ENCODE results near the gene A2M.

A2M gene

GRCh38 chr12:9113296-9113986 lies 2.3 kb downstream of the A2M start:
- no peak for TF ChIP-seq CTCF (IDR thresholded peaks at IDR 0.05; ENCODE audit: borderline replicate concordance, control extremely low read depth, extremely low read depth, insufficient read depth, missing control alignments)
- in situ Hi-C loops (cut with MboI; ENCODE audit: low sequenced_read_pairs, unreplicated experiment): no loop called here
- DNase-seq (ENCODE audit: low spot score): no peak

- no peak for DNase-seq (ENCODE audit: low spot score)
- TF ChIP-seq CTCF (IDR thresholded peaks at IDR 0.05; ENCODE audit: borderline replicate concordance, control extremely low read depth, extremely low read depth, insufficient read depth, missing control alignments): no peak
- in situ Hi-C loops (cut with MboI; ENCODE audit: low sequenced_read_pairs, unreplicated experiment): no loop called here
Measured at GRCh38 chr12:9112076-9112853, 3.5 kb downstream of the A2M start.

DNA sequence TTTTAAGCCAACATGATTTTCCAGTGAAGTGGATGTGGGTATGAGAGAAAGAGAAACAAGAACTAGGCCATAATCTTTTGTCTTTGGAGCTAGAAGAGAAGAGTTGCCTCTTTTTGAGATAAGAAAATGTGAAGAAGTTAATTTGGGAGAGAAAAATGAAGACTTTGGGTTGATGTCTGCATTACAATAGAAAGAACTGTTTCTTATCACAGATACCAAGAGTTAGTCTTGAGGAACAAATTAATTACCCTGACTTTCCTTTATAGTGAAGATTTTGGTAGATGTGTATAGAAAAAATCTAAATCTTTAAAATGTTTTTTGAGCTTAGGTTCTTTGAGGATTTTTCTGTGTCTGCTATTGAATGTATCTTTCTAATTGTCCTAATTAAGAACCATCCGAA lies 4.2 kb downstream of the A2M start:
- no peak for DNase-seq (ENCODE audit: low spot score)
- no peak for TF ChIP-seq CTCF (IDR thresholded peaks at IDR 0.05; ENCODE audit: borderline replicate concordance, control extremely low read depth, extremely low read depth, insufficient read depth, missing control alignments)
- in situ Hi-C loops (cut with MboI; ENCODE audit: low sequenced_read_pairs, unreplicated experiment): no loop called here

DNA sequence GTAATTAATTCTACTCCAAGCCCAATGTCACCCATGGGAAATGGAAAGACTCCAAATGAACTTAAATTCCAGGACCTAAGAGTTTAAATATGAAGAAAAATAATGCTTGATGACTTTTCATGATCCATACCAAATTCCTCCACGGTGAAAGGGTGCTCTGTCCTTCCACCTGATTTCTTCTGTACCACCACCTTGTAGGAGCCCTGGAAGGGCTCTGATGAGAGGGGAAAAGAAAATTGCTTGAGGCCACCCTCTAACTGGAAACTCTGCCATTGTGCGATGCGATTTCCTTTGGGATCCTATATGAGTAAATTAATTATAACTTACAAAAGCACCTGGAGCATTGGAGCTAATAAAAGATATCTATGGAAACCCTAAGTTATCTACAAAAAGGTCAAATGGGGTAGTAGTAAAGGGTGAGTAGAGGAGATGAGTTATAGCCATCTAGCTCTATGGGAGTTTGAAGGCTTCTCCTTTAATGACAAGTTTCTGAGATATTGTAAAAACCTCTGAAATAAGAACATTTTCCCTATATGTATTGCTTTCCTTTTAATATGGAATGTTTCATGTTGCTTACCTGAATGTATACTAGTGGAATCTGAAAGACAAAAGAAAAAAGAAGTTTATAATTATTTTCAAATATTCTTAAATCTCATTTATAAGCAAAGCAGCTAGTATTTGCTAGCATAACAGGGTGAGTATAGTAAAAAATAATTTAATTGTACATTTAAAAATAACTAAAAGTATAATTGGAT lies 5.8 kb downstream of the A2M start:
- in situ Hi-C loops (cut with MboI; ENCODE audit: low sequenced_read_pairs, unreplicated experiment): no loop called here

DNA sequence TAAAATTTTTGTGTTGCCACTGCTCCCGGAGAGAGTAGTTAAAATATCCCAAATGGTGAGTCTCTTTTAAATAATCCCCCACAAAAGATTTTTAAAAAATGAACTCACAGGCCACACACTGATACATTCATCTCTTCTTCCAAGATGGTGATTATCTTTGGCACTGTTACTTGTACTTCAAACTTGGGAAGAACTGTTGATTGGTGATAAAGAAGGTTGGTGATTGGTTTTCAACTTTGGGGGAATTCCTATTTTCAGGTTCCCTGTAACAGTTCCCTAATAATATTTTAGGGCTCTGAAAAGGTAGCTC lies 6.6 kb downstream of the A2M start:
- in situ Hi-C loops (cut with MboI; ENCODE audit: low sequenced_read_pairs, unreplicated experiment): no loop called here
- no peak for TF ChIP-seq CTCF (IDR thresholded peaks at IDR 0.05; ENCODE audit: borderline replicate concordance, control extremely low read depth, extremely low read depth, insufficient read depth, missing control alignments)
- no peak for DNase-seq (ENCODE audit: low spot score)

More for the DNA sequence above, 5.8 kb downstream of the A2M start:
- TF ChIP-seq CTCF (IDR thresholded peaks at IDR 0.05; ENCODE audit: borderline replicate concordance, control extremely low read depth, extremely low read depth, insufficient read depth, missing control alignments): no peak
- DNase-seq (ENCODE audit: low spot score): no peak

DNA sequence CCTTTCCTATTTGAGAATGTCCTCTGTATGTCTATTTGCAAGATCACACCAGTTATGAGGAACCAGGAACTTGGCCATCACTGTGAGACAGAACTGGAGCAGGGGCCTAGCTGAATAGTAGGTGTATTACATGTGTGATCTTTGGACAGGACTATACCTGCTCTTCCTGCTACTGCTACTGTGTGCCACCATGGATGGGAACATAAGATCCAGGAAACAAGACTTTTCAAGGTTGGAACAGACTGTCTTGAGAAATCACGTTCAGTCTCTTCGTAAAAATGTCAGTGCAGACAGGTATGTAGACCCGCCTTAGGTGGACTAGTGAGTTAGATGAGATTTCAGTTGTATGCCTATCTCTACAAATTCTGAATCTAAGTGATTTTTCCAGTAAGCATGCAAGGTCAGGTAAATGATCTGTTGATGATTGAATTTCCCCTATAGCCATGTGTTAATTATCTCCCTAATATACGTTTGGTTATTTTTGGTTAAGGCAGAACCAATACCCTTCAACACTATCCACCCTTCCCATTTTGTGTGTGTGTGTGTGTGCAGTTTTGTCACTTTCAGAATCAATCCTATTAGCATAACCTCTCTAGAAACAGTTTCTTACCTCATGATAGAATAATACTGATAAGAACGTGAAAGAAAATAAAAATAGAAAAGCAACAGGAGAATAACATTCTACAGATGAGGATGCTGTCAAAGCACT lies 7.1 kb downstream of the A2M start:
- no peak for DNase-seq (ENCODE audit: low spot score)
- in situ Hi-C loops (cut with MboI; ENCODE audit: low sequenced_read_pairs, unreplicated experiment): no loop called here
- no peak for TF ChIP-seq CTCF (IDR thresholded peaks at IDR 0.05; ENCODE audit: borderline replicate concordance, control extremely low read depth, extremely low read depth, insufficient read depth, missing control alignments)
